GM19395 (cell line): Measurements from ENCODE around the gene RGSL1.

Experiments
- ATAC-seq: cut with Tn5 transposase; IDR thresholded peaks from one replicate; pipeline ENCODE4 v1.9.1; 2021; ENCODE audit warnings: mild to moderate bottlenecking, moderate library complexity; ENCODE audit not compliant: unreplicated experiment

Gene RGSL1

DNA sequence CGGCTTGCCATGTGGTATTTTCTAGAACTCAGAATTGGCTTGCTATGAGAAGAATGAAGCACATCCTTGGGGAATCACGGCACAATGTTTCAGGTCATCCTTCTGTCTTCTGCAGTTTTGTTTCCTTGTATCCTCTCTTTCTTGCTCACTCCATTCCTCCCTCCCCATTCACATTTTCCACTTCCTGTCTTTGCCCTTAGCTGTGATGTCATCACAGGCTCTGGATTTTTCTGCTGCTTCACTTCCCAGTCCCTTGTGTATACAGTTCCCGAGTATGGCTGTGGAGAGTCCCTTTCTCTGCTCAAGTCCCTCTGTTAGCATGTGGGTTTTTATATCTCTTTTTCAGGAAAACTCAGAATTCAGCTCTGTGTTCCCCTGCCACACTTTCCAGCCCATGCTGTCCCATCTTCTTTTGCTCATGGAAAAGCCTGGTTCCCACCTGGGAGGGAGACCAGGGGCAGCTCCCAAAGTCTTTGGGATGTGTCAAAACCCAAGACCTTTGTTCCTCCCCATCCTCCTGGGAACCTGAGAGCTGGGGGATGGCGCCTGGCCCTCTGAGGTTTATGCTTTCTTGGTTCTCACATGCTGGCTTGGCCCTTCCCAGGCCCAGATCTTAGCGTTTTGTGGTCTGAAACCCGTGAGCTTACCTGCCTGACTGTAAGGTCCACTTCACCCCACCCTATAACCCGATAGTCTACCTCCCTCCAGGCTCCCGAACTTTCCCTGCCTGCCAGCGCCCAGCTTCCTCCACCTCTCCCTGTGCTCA, 159.1 kb downstream of the RGSL1 start:
- ATAC-seq: no peak
